ENCODE measurements around the gene OR10J1.

The OR10J1 gene, protein sequence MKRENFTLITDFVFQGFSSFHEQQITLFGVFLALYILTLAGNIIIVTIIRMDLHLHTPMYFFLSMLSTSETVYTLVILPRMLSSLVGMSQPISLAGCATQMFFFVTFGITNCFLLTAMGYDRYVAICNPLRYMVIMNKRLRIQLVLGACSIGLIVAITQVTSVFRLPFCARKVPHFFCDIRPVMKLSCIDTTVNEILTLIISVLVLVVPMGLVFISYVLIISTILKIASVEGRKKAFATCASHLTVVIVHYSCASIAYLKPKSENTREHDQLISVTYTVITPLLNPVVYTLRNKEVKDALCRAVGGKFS

DNA sequence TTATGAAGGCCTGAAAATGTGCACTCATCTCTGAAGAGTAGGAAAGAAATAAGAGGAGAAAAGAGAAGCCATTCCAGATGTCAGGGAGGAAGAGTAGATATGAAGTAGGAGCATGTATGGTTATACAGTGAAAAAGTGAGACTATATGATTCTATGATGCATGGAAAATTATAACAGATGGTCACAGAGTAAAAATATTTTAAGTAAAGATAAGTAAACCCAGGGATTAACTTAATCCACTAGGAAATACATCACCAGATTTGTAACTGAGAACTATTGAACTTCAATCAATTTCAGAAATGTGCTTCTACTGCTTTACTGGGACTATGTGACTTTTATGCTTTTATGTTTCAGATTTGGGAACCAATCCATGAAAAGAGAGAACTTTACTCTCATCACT is at the start of gene OR10J1:
Gene OR10J1 (plus strand): TSS at position 301 of the 400 bp plus-strand sequence. CDS start 70 bp downstream, at position 371.
- no peak for DNase-seq (ENCODE audit: low read depth)
- no peak within 1 kb of the TSS for H3K4me3 ChIP-seq (ENCODE audit: control insufficient read depth, low read depth, low read length)
- TF ChIP-seq, protein P1, sequence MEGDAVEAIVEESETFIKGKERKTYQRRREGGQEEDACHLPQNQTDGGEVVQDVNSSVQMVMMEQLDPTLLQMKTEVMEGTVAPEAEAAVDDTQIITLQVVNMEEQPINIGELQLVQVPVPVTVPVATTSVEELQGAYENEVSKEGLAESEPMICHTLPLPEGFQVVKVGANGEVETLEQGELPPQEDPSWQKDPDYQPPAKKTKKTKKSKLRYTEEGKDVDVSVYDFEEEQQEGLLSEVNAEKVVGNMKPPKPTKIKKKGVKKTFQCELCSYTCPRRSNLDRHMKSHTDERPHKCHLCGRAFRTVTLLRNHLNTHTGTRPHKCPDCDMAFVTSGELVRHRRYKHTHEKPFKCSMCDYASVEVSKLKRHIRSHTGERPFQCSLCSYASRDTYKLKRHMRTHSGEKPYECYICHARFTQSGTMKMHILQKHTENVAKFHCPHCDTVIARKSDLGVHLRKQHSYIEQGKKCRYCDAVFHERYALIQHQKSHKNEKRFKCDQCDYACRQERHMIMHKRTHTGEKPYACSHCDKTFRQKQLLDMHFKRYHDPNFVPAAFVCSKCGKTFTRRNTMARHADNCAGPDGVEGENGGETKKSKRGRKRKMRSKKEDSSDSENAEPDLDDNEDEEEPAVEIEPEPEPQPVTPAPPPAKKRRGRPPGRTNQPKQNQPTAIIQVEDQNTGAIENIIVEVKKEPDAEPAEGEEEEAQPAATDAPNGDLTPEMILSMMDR (conservative IDR thresholded peaks at IDR 0.05; ENCODE audit: control insufficient read depth, insufficient read depth, low read depth, low read length), result no peak

- TF ChIP-seq, protein P1 (conservative IDR thresholded peaks at IDR 0.05; ENCODE audit: control insufficient read depth, insufficient read depth, low read depth, low read length), result no peak
- no peak overlapping the region for H3K4me3 ChIP-seq (ENCODE audit: control insufficient read depth, low read depth, low read length)
- no peak for DNase-seq (ENCODE audit: low read depth)
Measured at GRCh38 chr1:159406821-159407220, 32.7 kb upstream of the OR10J1 start.

- no peak for DNase-seq (ENCODE audit: low read depth)
- TF ChIP-seq, protein P1 (conservative IDR thresholded peaks at IDR 0.05; ENCODE audit: control insufficient read depth, insufficient read depth, low read depth, low read length), result no peak
- no peak overlapping the region for H3K4me3 ChIP-seq (ENCODE audit: control insufficient read depth, low read depth, low read length)
Measured at GRCh38 chr1:159408862-159409400, 30.6 kb upstream of the OR10J1 start.

- H3K4me3 ChIP-seq (ENCODE audit: control insufficient read depth, low read depth, low read length), result no peak overlapping the region
- no peak for DNase-seq (ENCODE audit: low read depth)
- TF ChIP-seq, protein P1 (conservative IDR thresholded peaks at IDR 0.05; ENCODE audit: control insufficient read depth, insufficient read depth, low read depth, low read length), result peak; percentile 3
Measured at GRCh38 chr1:159421821-159422220, 17.7 kb upstream of the OR10J1 start.

DNA sequence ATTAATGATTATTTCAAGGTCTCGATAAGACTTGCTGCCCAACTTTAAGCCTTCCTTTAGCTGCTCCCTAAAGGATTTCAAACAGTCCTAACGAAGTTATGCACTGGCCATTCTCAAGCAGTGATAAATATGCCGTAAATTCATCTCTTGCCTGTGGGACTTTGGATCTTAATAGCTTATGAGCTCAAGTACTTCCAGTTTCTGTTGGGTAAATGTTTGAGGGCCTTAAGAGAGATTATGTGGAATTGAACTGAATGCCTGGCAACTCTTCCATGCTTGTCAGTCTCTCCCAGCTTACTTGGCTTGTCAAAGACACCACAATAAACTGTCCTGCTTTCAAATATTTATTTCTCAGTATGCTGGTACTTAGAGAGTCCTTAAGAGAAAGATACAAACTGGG is 11.0 kb upstream of the OR10J1 start:
- no peak for DNase-seq (ENCODE audit: low read depth)
- H3K4me3 ChIP-seq (ENCODE audit: control insufficient read depth, low read depth, low read length), result no peak overlapping the region
- TF ChIP-seq, protein P1 (conservative IDR thresholded peaks at IDR 0.05; ENCODE audit: control insufficient read depth, insufficient read depth, low read depth, low read length), result no peak

GRCh38 chr1:159429074-159429861 is 10.3 kb upstream of the OR10J1 start:
- TF ChIP-seq, protein P1 (conservative IDR thresholded peaks at IDR 0.05; ENCODE audit: control insufficient read depth, insufficient read depth, low read depth, low read length), result no peak
- no peak overlapping the region for H3K4me3 ChIP-seq (ENCODE audit: control insufficient read depth, low read depth, low read length)
- DNase-seq (ENCODE audit: low read depth), result peak; percentile 94
